ENCODE measurements around the gene PTPN9.

GRCh38 chr15:75450307-75451201 is 128.6 kb downstream of the PTPN9 start:
- TF ChIP-seq GATA3 (IDR thresholded peaks at IDR 0.05; ENCODE audit: low read depth, low read length), result no peak
- TF ChIP-seq GATA2 (IDR thresholded peaks at IDR 0.05; ENCODE audit: low read depth, low read length), result no peak

All from SH-SY5Y (cell line).